Stimulated activated CD4-positive, alpha-beta T cell treated with anti-CD3 and anti-CD28 coated beads, Interleukin-2, amount 100 ng/mL, for 24 hours (primary cell): Measurements from ENCODE around the gene NSUN2.
A peak's percentile ranks its signal among the peaks of the same experiment; 100 is the strongest.

Experiments
- DNase-seq, 2 donors: peaks; one replicate each; pipeline ENCODE4 v3.0.0-alpha.2; 2020

The NSUN2 gene

DNA sequence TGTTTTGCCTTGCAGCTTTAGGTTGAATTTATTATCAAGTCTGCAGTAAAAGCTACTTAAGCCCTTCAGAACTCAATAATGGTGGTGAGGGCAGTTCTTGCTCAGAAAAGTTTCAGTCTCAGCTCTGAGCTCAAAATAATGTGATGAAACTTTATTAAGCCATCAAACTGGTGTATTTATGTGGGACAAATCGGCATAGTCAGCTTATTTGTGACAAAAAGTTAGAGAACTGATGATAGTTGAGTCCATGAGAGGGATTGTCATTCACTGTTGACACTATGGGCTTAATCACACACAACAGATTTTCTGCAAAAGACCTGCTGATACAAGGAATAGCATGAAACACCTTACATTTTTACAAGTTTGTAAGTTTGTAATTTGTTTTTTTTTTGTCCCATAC is 9.8 kb upstream of the NSUN2 start:
- no peak for DNase-seq

DNA sequence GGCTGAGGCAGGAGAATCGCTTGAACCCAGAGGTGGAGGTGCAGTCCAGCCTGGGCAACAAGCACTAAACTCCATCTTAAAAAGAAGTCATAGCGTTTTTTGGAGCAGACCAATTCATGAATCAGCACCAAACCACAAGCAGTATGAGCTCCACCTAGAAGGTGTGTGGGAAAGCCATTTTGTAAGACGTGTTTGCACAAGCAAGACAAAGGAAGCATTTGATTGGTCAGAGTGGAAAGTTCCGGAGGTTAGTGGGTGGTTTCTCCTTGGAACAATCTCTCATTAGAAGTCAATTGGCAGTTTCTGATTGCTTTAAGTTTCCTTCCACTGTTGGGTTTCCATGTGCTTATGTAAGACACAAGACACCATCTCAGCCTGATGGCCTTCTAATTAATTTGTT is 5.4 kb upstream of the NSUN2 start:
- no peak for DNase-seq

DNA sequence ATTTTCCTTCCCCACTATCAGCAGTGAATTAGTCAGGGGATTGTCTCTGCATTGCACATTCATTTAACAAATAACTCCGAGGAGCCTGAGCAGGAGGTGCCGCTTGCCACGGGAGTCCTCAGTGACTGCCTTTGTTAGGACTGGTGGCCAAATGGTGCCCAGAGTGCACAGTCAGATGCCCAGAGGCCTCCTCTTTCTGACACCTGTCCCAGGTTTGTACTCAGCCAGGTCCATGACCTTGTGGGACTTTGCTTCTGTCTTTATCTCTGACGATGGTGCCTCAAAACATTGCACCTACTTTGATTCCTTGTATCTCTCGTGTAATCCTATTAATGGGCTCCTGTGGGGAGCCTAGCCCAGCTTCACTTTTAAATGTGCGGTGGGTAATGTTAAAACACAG is 4.7 kb upstream of the NSUN2 start:
- DNase-seq: no peak

DNA sequence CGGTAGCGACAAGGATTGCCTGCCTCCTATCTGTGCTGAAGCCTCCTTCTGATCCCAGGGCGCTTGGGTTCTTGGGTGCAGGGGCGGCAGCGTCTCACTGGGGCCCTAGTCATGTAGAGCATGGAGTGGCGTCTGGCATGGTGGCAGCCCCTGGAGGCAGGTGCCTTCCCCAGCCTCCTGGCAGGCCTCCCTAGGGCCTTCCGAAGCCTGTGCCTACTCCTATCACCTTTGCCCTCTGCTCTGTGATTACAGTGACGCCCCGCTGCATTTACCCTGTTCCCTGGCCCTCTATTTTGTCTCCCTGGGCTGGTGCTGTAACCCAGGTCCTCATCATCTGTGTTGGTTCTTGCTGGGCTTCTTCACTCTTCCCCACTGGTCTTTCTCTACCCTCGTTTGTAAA is 4.2 kb upstream of the NSUN2 start:
- DNase-seq: no peak

DNA sequence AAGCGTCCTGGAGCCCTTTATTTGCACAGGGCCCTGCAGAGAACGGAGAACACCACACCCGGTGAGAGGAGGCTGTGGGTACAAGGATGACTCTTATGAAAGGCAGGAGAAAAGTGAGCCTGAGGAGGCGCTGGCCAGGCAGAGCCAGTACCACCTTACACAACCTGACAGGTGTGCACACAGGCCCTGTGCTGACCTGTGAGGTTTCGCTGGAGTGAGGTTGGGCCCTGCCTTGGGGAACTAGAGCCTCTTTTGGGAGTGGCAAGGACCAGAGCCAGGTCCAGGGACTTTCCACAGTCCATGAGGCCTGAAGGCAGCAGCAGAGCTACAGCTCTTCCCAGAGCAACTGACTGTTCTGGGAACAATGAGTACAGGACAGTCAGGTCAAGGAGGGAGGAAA is 3.4 kb upstream of the NSUN2 start:
- no peak for DNase-seq

DNA sequence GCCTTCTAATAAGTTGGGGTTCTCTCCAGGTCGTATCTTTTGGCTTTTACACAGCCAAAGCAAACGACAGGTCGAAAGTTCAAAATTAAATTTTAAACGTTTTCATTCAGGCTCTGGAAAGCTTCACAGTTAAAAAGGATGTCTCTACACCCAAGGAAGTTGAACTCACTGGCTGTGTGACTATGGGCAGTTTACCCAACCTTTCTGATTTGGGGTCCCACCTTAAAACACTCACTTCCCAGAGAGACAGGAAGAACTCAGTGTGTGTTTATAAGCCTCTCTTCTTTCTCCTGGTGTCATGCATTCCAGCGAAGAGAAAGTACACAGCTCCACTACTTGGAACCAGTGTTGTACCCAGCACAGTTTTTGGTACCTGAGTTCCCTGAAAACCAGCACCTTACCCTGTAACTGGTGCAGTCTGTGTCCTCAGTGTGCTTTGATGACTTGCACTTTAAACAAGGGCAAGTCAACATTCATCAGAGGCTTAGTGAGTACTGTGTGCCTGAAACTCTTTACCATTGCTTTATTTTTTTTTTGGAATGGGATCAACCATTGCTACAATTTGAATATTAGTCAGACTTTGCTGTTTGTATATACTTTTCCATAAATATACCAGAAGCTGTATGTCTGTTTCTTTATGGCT is 2.1 kb upstream of the NSUN2 start:
- DNase-seq: no peak

DNA sequence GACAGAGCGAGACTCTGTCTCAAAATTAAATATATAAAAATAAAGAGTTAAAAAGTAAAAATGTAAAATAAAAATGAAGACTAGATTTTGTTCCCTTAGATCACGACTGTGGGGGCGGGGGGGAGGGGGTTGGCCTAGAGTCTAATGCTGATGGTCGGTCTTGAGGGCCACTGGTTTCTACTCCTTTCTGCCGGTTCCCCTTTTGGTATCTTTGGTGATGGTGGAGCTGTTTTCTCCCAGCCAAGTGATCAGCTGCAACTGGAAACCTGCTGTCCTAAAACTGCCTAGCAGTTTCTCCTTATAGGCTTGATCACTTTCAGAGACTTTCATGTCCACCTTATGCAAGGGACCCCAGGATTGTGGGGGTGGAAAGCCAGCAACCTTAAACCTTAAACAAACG is 1.5 kb upstream of the NSUN2 start:
- DNase-seq: no peak

DNA sequence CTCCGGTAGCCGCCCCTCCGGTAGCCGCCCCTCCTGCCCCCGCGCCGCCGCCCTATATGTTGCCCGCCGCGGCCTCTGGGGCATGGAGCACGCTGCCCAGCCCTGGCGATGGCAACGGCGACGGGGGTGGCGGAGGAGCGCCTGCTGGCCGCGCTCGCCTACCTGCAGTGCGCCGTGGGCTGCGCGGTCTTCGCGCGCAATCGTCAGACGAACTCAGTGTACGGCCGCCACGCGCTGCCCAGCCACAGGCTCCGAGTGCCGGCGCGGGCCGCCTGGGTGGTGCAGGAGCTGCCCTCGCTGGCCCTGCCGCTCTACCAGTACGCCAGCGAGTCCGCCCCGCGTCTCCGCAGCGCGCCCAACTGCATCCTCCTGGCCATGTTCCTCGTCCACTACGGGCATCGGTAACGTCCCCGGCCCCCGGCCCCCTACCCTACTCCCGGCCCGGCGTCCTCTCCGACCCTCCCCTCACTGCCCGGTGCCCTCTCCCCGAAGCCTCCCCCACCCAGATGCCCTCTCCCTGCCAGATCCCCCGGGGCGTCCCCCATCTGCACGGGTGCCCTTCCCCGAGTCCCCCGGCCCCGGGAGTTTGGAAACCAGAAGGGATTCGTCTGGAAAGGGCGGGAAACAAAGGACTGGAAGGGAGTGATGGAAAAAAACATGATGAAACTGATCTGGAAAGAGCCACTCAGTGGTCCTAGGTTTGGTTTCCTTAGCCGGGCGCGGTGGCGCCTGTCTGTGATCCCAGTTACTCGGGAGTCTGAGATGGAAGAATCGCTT is 813 bp upstream of the NSUN2 start:
- peak; percentile 33 to 43 for DNase-seq

DNA sequence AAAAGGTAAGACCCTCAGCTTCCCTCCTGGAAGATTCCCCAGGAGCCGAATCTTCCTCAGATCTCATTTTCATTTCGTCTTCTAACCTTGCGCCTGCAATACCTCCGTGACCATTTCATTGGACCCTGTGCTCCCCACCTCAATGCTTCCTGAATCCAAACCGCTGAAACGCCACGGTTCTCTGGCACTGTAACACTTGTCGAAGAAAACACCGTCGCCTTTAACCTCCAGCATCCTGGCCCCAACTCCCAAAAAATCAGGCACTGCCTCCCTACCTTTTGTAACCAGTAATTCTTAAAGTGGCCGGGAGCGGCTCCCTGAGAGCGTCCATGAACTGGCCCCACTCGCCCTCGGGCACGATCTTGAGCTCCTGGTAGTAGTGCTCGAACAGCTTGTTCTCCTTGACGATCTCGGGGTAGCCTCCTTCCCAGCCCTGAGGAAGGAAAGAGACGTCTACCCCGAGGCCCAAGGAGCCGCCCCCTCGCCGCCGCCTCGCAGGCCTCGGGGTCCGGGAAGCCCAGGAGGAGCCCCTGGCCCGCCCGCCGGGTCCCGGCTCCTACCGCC is 438 bp downstream of the NSUN2 start:
- DNase-seq: peak; percentile 3 to 18

DNA sequence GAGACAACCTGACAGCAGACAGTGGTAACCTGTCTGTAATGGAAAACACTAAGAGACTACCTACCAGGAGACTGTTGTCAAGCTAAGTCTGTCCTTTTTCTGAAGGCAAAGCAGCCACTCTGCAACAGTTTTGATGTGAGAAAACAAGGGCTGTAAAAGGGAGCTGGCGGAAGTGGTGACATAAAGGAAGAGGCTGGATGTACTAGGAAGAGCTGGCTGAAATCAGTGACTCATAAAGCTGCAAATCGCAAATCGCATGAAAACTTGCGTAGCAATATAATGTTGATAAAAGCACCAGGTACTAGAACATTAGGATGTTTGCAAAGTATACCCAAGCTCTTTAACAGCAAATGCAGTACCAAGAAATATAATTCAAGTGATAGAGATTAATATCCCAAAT is 1.4 kb downstream of the NSUN2 start:
- DNase-seq: no peak

DNA sequence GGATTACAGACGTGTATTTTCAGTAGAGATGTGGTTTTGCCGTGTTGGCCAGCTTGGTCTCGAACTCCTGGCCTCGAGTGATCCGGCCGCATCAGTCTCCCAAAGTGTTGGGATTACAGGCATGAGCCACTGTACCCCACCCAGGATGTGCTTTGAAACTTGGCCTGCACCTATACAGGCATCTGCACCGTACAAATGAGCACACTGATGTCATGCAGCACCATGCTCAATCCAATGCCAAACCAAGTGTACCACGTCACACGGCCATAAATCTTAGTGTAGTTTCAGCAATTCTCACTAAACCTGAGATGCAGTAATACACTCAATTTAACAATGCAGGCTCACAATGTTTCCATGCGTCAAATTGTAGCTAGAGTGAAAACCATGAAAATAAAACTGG is 6.3 kb downstream of the NSUN2 start:
- no peak for DNase-seq

DNA sequence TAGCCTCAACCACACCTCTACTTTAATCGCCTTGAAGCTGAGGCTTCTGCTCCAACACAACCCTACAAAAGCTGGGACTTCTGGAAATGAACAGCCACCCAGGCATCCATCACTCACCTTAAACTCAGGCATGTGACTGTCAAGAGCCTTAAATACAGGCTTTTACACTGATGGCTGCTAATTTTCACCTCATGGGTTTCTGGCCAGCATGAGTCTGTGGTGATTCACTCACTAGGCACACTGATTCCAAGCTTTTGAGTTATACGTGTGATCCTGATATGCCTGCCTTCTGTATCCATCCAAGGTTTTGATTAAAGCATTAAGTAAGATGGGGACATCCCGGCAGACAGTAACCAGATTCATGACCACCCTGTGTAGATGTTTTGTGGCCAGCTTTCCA is 8.9 kb downstream of the NSUN2 start:
- DNase-seq: no peak

DNA sequence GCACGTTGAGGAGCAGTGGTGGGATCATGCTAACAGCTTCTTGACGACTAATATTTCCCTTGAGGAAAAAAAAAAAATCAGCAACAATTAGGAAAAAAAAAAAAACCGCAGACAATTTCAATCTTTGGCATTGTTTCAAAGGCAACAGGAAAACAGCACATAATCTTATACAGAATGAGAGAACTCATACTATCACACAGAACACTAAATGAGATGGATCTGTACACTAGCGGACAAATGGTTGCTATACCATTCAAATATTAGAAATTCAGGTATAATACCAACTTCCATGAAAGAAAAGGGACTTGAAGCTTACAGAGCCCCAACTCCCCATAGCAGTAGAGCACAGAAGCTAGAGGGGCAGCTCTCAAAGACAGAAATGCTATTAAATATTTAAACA is 9.6 kb downstream of the NSUN2 start:
- DNase-seq: no peak

DNA sequence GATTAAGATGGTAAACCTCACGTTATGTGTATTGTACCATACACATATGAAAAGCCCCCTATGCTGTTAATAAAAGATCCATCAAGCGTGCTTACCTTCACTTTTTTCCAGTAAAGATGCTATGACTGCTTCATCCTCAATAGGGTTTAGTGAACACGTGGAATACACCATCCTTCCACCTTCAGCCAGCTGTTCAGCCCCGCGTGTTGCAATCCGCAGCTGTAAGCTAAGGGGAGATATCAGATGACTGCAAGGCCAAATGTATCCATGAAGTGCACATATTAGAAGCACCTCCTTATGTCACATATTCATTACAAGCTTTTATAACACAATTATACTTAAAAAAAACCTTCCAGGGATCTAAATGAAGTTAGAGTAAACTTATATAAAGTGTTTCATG is 16.2 kb downstream of the NSUN2 start:
- no peak for DNase-seq

DNA sequence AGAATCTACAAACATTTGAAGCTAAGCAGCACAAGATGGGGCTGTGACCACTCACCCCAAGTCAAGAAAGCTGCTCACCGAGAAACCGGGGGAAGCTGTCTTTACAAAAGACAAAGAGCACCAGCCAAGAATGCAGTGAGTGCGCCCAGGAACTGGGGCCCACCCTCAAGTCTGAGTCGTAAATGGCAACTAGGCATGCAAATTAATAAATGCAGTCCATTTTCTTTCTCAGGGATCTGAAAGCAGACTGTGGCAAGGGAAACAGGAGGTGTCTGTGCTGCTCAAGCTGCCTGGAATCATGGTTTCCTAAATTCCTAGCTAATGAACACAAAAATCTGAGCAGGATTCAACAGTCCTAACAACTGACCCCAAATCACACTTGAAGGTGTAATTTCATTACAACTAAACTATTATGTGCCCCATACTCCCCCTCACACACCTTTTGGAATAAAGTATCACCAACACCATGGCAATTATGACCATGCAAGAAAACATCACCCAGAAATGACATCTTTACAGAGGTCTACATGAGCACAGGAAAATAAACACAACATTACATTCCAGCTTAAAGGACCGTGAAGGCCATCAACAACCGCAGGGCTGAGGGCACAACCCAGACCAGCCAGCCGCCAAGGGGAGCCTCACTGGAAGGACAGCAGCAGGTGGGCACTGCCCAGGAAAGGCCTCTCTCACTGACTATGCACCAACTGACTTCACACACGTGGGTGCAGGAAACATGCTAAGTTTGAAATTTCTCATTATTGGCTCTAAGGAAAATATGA is 17.6 kb downstream of the NSUN2 start:
- DNase-seq: no peak

DNA sequence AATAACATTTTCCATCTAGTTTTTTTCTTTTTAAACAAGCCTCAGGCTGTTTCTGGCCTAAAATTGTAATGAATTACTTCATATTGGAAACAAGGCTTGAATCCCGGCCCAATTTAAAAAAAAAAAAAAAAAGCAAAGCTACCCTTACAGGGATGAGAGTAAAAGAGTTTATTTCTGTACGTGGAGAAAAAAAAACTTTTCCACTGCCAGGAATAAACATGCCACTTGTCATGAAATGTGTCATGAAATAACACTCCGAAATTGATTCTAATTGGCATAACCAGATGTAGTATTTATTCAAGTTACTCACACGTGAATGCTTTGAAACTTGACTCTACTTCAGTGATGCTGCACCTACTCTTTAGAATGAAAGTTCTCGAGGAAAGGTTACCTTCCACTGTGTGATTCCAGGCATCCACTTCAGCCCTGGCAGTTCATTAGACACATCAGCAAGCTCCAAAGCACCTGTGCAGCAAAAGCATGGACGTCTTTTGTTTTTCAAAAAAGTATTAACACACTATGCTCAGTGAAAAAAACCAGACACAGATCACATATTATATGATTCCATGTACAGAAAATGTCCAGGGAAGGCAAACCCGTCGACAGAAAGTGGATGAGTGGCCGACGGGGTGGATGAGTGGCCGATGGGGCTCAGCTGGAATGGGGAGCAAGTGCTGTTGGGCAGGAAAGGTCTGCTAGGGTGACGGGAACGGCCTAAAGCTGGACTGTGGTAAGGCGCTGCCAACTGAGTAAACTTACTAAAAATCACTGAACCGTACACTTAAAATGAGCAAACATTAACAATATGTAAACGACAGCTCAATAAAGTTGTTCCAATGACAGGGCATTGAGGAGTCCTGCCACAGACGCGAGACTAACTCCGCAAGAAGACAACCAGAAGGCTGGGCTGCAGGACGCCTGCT is 21.2 kb downstream of the NSUN2 start:
- no peak for DNase-seq

DNA sequence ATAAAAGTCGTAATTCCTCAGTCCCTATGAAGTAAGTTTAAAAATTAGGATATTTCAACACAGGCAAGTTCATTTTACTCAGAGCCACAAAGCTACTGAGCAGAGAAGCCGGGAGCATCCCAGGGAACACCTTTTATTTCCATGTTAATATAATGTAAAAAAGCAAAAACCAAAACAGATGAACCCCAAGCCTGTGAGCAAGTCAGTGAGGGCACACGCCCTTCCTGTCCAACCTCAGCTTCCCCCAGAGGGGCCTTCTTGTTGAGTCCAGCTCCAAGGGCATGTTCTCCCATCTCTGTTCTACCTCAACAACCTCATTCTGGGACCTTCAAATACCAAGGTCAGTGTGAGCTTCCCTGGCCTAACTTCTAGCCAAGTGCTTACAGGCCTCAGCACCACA is 24.8 kb downstream of the NSUN2 start:
- no peak for DNase-seq

DNA sequence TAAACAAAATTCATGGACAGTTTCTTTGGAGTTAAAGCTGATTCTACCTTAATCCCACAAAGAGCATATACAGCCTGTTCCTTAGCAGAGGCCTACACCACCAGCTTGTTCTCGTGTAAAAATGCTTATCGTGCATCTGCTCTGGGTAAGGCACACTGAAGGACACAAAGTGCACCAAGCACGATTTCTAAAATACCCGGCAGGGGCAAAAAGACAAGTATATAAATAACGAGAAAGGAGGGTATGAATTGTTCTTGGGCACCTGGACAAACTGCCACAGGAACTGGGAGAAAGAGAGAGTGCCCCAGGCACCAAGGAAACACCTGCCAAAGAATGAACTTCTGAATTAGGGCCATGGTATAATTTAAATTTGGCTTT is 25.3 kb downstream of the NSUN2 start:
- DNase-seq: no peak

DNA sequence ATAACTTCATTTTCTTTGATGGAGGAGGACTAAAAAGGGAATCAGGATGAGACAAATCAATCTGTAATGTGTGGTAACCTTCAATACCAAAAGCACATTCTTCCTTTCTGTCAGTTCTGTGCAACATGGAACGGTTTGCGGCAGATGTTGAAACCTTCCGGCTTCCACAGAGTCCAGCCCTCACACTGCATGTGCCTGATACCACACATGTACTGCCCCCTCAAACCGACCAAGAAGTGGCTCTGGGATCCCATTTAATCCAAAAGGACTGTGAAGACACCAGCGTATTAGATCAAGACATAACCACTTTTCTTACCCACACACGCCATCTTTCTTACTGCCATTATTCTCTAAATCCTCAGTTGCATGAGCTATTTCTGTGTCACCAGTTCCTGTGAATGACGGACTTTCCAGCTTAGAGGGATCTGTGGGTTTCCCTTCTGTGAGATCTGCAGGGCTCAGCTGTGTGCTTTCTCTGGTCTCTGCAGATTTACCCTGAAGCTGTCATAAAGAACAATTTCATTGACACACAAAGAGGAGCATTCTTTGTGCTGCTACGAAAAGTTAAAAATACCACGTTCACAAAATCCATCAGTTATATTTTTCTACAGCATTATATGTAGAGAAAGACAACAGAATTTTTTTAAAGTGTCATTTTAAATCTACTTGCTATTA is 25.8 kb downstream of the NSUN2 start:
- no peak for DNase-seq

DNA sequence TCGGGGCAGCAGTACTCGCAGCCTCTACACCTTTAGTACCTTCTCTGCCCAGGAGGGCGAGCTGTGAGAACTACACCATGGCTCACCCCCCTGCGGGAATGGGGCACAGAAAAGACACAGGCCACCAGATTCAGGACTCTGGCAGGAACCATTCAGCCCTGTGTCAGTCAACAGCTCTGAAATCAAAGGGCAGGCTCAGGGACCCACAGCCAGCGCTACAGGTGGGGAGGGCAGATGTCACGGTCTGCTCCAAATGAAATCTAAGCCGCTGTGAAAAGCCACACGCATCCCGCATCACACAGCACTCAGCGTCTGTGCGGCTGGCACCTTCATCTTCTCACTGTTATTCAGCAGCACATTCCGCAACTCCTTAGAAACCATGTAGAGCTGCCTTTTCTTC is 27.9 kb downstream of the NSUN2 start:
- no peak for DNase-seq

DNA sequence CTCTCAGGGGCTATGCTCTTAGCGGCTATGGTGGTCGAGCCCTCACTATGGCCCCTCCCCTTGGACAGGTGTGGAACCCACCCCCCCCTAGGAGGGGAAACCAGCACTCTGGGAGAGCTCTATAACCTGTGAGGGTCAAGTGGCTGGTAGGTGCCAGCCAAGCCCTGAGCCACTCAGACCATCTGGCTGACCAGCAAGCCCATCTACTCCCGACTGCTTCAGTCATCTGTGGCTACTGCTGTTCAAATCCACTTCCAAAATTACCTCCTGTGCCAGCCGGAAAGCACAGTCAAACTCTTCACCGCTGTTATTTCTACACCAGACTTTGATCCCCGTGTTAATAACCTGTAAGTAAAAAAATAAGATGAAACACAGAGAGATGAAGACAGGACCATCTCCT is 28.5 kb downstream of the NSUN2 start:
- no peak for DNase-seq

DNA sequence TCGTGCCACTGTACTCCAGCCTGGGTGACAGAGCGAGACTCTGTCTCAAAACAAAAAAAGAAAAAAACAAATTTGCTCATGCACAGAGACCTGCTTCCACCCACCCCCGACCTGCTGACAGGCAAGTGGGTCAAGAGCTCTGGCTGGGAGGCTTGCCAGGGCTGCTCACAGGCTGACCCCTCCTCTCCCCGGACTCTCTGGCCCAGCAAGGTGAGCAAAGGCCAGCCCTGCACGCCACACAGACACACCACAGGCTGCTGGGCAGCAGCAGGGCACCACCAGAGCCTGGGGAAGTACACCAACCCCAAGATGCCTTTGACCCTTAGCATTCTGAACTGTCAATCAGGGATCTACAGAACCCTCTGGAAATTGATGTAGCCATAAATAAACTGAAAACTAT is 29.2 kb downstream of the NSUN2 start:
- DNase-seq: no peak
